ENCODE results near the gene MLC1. TPM values are rescaled to one million over a fixed set of nuclear protein-coding genes. Genes with fewer than 3 reads are reported as not detected.
A peak's percentile ranks its signal among the peaks of the same experiment; 100 is the strongest.

The MLC1 gene
- total RNA-seq, 1 donor from 2014 or later = 29.2 TPM

- Histone ChIP-seq H3K4me3 (peak overlapping the region; percentile 15 to 44), H3K4me1 (peaks cover 15% of the 10 kb centered on the region), H3K36me3 (no peaks in the 10 kb centered on the region), H3K27ac (peak overlapping the region; percentile 77), H3K27me3 (no peaks in the 10 kb centered on the region), H3K9me3 (no peaks in the 10 kb centered on the region)
- intact Hi-C loops (cut with DNase I) = no loop called here
- DNase-seq (ENCODE audit: extremely low spot score in 2 of 2) = no peak
- TF ChIP-seq CTCF (IDR thresholded peaks at IDR 0.05) = no peak
- TF ChIP-seq POLR2AphosphoS5 (IDR thresholded peaks at IDR 0.05; ENCODE audit: insufficient read depth in 1 of 2, low read depth in 1 of 2) = peak in 1 of 2 donors; percentile 23
These were observed 26.0 kb downstream of the MLC1 start for GRCh38 chr22:50058906-50059880.

DNA sequence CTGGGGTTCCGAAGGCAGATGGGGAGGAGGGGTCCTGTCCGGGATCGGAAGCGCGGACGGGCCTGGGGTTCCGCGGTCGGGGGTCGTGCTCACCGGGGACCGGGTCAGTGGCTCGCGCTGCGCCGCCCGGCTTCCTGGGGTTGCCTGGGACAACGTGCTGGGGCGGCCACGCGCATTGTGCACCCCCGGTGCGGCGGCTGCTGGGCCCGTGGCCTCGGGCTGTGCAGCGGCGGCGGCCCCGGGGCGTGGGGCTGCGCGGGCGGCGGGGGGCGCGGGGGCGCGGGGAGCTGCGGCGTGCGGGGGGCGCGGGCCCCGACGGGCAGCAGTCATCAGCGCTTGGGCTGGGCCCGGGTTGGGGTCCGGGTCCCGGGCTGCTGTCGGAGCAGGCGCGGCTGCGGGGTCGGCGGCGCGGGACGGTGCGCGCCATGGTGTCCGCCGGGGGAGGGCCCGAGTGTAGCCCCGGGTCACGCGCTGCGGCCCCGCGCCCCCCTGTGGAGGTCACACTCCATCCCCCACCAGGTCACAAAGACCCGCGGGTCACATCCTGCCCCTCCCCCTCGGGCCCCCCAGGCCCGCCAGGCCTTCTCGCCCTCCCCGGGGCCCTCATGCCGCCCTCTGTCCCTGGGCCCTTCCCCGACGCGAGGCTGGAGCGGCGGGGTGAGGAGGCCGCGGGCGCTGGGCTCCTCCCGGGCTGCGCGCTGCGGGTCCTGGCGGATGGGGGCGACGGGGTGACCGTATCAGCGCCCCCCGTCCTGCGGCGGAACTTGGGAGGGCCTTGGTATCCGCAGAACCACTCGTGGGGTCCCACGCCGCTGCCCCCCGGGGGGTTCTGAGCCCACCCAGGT lies 26.9 kb downstream of the MLC1 start, which contains the start of gene TTLL8:
Gene TTLL8 (minus strand): TSS at position 238 of the 845 bp plus-strand sequence.
- H3K4me1 ChIP-seq = peaks cover 15% of the 10 kb centered on the region
- H3K36me3 ChIP-seq = no peaks in the 10 kb centered on the region
- no peaks in the 10 kb centered on the region for H3K9me3 ChIP-seq
- TF ChIP-seq POLR2A (IDR thresholded peaks at IDR 0.05) (no peak), POLR2AphosphoS5 (IDR thresholded peaks at IDR 0.05; ENCODE audit: insufficient read depth in 1 of 2, low read depth in 1 of 2) (no peak), CTCF (IDR thresholded peaks at IDR 0.05) (no peak)
- intact Hi-C loops (cut with DNase I) = no loop called here
- DNase-seq (ENCODE audit: extremely low spot score in 2 of 2) = no peak
- peak within 1 kb of the TSS; percentile 77 for H3K27ac ChIP-seq
- H3K27me3 ChIP-seq = no peaks in the 10 kb centered on the region
- H3K4me3 ChIP-seq = peak within 1 kb of the TSS; percentile 15 to 44

- no peaks in the 10 kb centered on the region for H3K27me3 ChIP-seq
- no peaks in the 10 kb centered on the region for H3K36me3 ChIP-seq
- TF ChIP-seq POLR2AphosphoS5 (IDR thresholded peaks at IDR 0.05; ENCODE audit: insufficient read depth in 1 of 2, low read depth in 1 of 2) (no peak), CTCF (IDR thresholded peaks at IDR 0.05) (no peak), POLR2A (IDR thresholded peaks at IDR 0.05) (no peak)
- no peak overlapping the region for H3K27ac ChIP-seq
- peaks cover 15% of the 10 kb centered on the region for H3K4me1 ChIP-seq
- no peak for DNase-seq (ENCODE audit: extremely low spot score in 2 of 2)
- intact Hi-C loops (cut with DNase I) = no loop called here
- H3K4me3 ChIP-seq = no peak overlapping the region
- H3K9me3 ChIP-seq = no peaks in the 10 kb centered on the region
These were observed 27.8 kb downstream of the MLC1 start for GRCh38 chr22:50057278-50058060.

GRCh38 chr22:50056214-50056972 lies 28.8 kb downstream of the MLC1 start:
- no peak for DNase-seq (ENCODE audit: extremely low spot score in 2 of 2)
- no peak overlapping the region for H3K4me3 ChIP-seq
- H3K36me3 ChIP-seq = no peaks in the 10 kb centered on the region
- no peaks in the 10 kb centered on the region for H3K9me3 ChIP-seq
- H3K27me3 ChIP-seq = no peaks in the 10 kb centered on the region
- intact Hi-C loops (cut with DNase I) = no loop called here
- TF ChIP-seq POLR2A (IDR thresholded peaks at IDR 0.05) (no peak), CTCF (IDR thresholded peaks at IDR 0.05) (no peak), POLR2AphosphoS5 (IDR thresholded peaks at IDR 0.05; ENCODE audit: insufficient read depth in 1 of 2, low read depth in 1 of 2) (no peak)
- H3K27ac ChIP-seq = no peak overlapping the region
- H3K4me1 ChIP-seq = peaks cover 15% of the 10 kb centered on the region
